ENCODE measurements around the gene PDK3. TPM values are rescaled to one million over a fixed set of nuclear protein-coding genes. Genes with fewer than 3 reads are reported as not detected.

PDK3 gene
- total RNA-seq, 1 experiment from 2014 or later, result 9.6 TPM

GRCh38 chrX:24485323-24485722 lies 20.2 kb downstream of the PDK3 start:
- CTCF ChIA-PET, result no interaction called here
- TF ChIP-seq EZH2 (IDR thresholded peaks at IDR 0.05), result no peak
- TF ChIP-seq SRF (IDR thresholded peaks at IDR 0.05; ENCODE audit: low read depth), result no peak
- no peak for TF ChIP-seq CBX3 (IDR thresholded peaks at IDR 0.05; ENCODE audit: low read depth)
- TF ChIP-seq ZNF274 (IDR thresholded peaks at IDR 0.05; ENCODE audit: low read depth, low read length), result no peak
- no peak for TF ChIP-seq SIN3A (IDR thresholded peaks at IDR 0.05; ENCODE audit: low read depth)
- no peak for TF ChIP-seq ZBTB33 (IDR thresholded peaks at IDR 0.05; ENCODE audit: extremely low read depth, insufficient replicate concordance, low read length)
- TF ChIP-seq EGR1 (IDR thresholded peaks at IDR 0.05; ENCODE audit: low read depth), result no peak
- TF ChIP-seq REST (IDR thresholded peaks at IDR 0.05; ENCODE audit: low read depth), result no peak
- ATAC-seq (no peak), DNase-seq (ENCODE audit: low read depth, low spot score) (no peak)
- no peaks in the 10 kb centered on the region for H3K27me3 ChIP-seq (ENCODE audit: insufficient read depth, low read length)
- H2AFZ ChIP-seq (ENCODE audit: low read depth, low read length, poor library complexity, severe bottlenecking), result no peak overlapping the region
- no TSS peak for BruUV-seq (replicated peaks)
- POLR2A ChIA-PET, result no interaction called here
- RAD21 ChIA-PET (ENCODE audit: low non-redundant PET in 1 of 2, low total read pairs in 2 of 2, uncharacterized antibody in 2 of 2, unreplicated experiment in 2 of 2), result no interaction called here
- H3K36me3 ChIP-seq (ENCODE audit: control insufficient read depth in 1 of 2, insufficient read depth in 2 of 2, low read length in 2 of 2), result no peaks in the 10 kb centered on the region
- H3K9me2 ChIP-seq (ENCODE audit: insufficient read depth), result no peaks in the 10 kb centered on the region
- H4K20me1 ChIP-seq (ENCODE audit: insufficient read depth), result no peaks in the 10 kb centered on the region
- no peak overlapping the region for H3K4me2 ChIP-seq (ENCODE audit: low read length)
- no peak overlapping the region for H3K9ac ChIP-seq (ENCODE audit: low read length)
- no peaks in the 10 kb centered on the region for H3K9me3 ChIP-seq (ENCODE audit: control insufficient read depth in 1 of 2, insufficient read depth in 1 of 2, low read depth in 1 of 2, low read length in 2 of 2)
- intact Hi-C loops (cut with micrococcal nuclease), result no loop called here
- H3K4me3 ChIP-seq (replicated peaks in 1 of 2; ENCODE audit: low read depth in 1 of 2, low read length in 2 of 2), result no peak overlapping the region
- H3K79me2 ChIP-seq (ENCODE audit: insufficient read depth, low read length), result no peaks in the 10 kb centered on the region
- no peak overlapping the region for H3K27ac ChIP-seq (ENCODE audit: low read depth, low read length)
- H3K4me1 ChIP-seq (ENCODE audit: control insufficient read depth in 1 of 2, insufficient read depth in 2 of 2, low read length in 2 of 2), result no peaks in the 10 kb centered on the region

Data from HCT116 (cell line).